ENCODE measurements around the gene USP48.

Gene USP48

DNA sequence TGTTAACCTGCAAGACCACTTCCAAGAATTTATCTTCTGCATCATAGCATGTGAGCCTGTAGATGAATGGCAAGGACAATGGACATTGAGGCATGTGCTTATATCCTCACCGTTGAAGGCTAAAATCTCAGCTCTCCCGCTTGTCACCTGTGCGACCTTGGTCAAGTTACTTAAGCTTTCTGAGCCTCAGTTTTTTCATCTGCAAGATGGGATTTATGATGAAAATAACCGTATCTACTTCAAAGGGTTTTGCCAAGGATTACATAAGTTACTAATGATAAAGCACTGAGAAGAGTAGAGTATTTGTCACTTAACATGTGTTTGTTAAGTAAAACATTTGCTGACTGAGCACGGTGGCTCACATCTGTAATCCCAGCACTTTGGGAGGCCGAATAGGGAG lies 128.7 kb downstream of the USP48 start:
- DNase-seq, result no peak
- H2AK5ac ChIP-seq (ENCODE audit: low read length, severe bottlenecking), result no peak overlapping the region
- no peak overlapping the region for H2BK12ac ChIP-seq (ENCODE audit: low read length in 2 of 2)
- H3K4me2 ChIP-seq (ENCODE audit: low read length, poor library complexity, severe bottlenecking), result no peak overlapping the region
- H2BK120ac ChIP-seq (ENCODE audit: low read depth, low read length), result no peak overlapping the region
- no peaks in the 10 kb centered on the region for H3K9me3 ChIP-seq (ENCODE audit: control insufficient read depth, low read length)
- no peak overlapping the region for H3K9ac ChIP-seq (ENCODE audit: low read length)
- H3K4me1 ChIP-seq (ENCODE audit: control insufficient read depth, insufficient read depth, low read depth, low read length), result peaks cover 11% of the 10 kb centered on the region
- 96% methylated on average over 6 of the region's 6 CpGs for WGBS
- H3K36me3 ChIP-seq (ENCODE audit: control insufficient read depth in 1 of 2, insufficient read depth in 2 of 2, low read depth in 1 of 2, low read length in 2 of 2), result no peaks in the 10 kb centered on the region
- H3K27me3 ChIP-seq (ENCODE audit: control insufficient read depth in 1 of 2, insufficient read depth in 1 of 2, low read length in 2 of 2), result peaks cover 51 to 56% of the 10 kb centered on the region in 2 experiments
- H3K4ac ChIP-seq (ENCODE audit: low read depth in 1 of 2, low read length in 2 of 2), result no peak overlapping the region
- H3K79me1 ChIP-seq (replicated peaks; ENCODE audit: low read length, poor library complexity, severe bottlenecking), result no peaks in the 10 kb centered on the region
- H3K27ac ChIP-seq (ENCODE audit: low read length, poor library complexity, severe bottlenecking), result no peak overlapping the region
- H4K8ac ChIP-seq (ENCODE audit: low read length), result no peak overlapping the region
- no peak overlapping the region for H2BK15ac ChIP-seq (ENCODE audit: low read depth, poor library complexity, severe bottlenecking)
- no peak overlapping the region for H3K18ac ChIP-seq (ENCODE audit: low read depth in 1 of 2, low read length in 2 of 2)
- no peak overlapping the region for H2AFZ ChIP-seq (ENCODE audit: low read depth, low read length)
- no peak overlapping the region for H4K91ac ChIP-seq (ENCODE audit: low read length)
- H3K23ac ChIP-seq (ENCODE audit: low read length in 2 of 2), result no peak overlapping the region
- H3K4me3 ChIP-seq (ENCODE audit: insufficient read depth in 1 of 2, low read depth in 1 of 2, low read length in 2 of 2), result no peak overlapping the region
- no peak overlapping the region for H2BK5ac ChIP-seq (ENCODE audit: low read depth, low read length, poor library complexity, severe bottlenecking)
- H3K14ac ChIP-seq (ENCODE audit: low read length in 2 of 2), result no peak overlapping the region

DNA sequence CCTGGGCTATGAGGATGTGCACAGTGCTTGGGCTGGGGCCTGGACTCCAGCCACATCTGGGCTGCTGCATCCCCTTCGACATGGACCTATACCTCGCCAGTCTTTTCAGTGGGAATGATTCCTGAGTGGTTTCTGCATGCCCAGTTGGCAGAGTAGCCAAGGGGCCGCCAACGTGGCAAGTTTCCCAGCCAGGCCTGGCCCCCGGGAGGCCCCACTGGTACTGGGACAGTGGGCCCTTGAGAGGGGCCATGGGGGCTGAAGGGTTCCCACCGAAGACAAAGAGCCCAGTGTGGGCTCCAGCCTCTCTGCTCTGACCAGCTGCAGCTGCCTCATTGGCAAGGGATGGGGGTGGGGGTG lies 129.2 kb downstream of the USP48 start:
- no peak overlapping the region for H4K8ac ChIP-seq (ENCODE audit: low read length)
- no peak overlapping the region for H3K4me3 ChIP-seq (ENCODE audit: insufficient read depth in 1 of 2, low read depth in 1 of 2, low read length in 2 of 2)
- no peak overlapping the region for H3K27ac ChIP-seq (ENCODE audit: low read length, poor library complexity, severe bottlenecking)
- H3K4ac ChIP-seq (ENCODE audit: low read depth in 1 of 2, low read length in 2 of 2), result no peak overlapping the region
- H2AFZ ChIP-seq (ENCODE audit: low read depth, low read length), result no peak overlapping the region
- no peak overlapping the region for H2BK15ac ChIP-seq (ENCODE audit: low read depth, poor library complexity, severe bottlenecking)
- H2BK120ac ChIP-seq (ENCODE audit: low read depth, low read length), result no peak overlapping the region
- 91% methylated on average over 6 of the region's 6 CpGs for WGBS
- no peak overlapping the region for H3K4me2 ChIP-seq (ENCODE audit: low read length, poor library complexity, severe bottlenecking)
- no peak overlapping the region for H3K14ac ChIP-seq (ENCODE audit: low read length in 2 of 2)
- H2BK5ac ChIP-seq (ENCODE audit: low read depth, low read length, poor library complexity, severe bottlenecking), result no peak overlapping the region
- H3K27me3 ChIP-seq (ENCODE audit: control insufficient read depth in 1 of 2, insufficient read depth in 1 of 2, low read length in 2 of 2), result peaks cover 56 to 60% of the 10 kb centered on the region in 2 experiments
- no peak overlapping the region for H2AK5ac ChIP-seq (ENCODE audit: low read length, severe bottlenecking)
- H3K9me3 ChIP-seq (ENCODE audit: control insufficient read depth, low read length), result no peaks in the 10 kb centered on the region
- H3K18ac ChIP-seq (ENCODE audit: low read depth in 1 of 2, low read length in 2 of 2), result no peak overlapping the region
- no peak overlapping the region for H4K91ac ChIP-seq (ENCODE audit: low read length)
- no peak overlapping the region for H2BK12ac ChIP-seq (ENCODE audit: low read length in 2 of 2)
- peaks cover 11% of the 10 kb centered on the region for H3K4me1 ChIP-seq (ENCODE audit: control insufficient read depth, insufficient read depth, low read depth, low read length)
- no peak overlapping the region for H3K23ac ChIP-seq (ENCODE audit: low read length in 2 of 2)
- DNase-seq, result no peak
- H3K79me1 ChIP-seq (replicated peaks; ENCODE audit: low read length, poor library complexity, severe bottlenecking), result no peaks in the 10 kb centered on the region
- no peak overlapping the region for H3K9ac ChIP-seq (ENCODE audit: low read length)
- H3K36me3 ChIP-seq (ENCODE audit: control insufficient read depth in 1 of 2, insufficient read depth in 2 of 2, low read depth in 1 of 2, low read length in 2 of 2), result no peaks in the 10 kb centered on the region

DNA sequence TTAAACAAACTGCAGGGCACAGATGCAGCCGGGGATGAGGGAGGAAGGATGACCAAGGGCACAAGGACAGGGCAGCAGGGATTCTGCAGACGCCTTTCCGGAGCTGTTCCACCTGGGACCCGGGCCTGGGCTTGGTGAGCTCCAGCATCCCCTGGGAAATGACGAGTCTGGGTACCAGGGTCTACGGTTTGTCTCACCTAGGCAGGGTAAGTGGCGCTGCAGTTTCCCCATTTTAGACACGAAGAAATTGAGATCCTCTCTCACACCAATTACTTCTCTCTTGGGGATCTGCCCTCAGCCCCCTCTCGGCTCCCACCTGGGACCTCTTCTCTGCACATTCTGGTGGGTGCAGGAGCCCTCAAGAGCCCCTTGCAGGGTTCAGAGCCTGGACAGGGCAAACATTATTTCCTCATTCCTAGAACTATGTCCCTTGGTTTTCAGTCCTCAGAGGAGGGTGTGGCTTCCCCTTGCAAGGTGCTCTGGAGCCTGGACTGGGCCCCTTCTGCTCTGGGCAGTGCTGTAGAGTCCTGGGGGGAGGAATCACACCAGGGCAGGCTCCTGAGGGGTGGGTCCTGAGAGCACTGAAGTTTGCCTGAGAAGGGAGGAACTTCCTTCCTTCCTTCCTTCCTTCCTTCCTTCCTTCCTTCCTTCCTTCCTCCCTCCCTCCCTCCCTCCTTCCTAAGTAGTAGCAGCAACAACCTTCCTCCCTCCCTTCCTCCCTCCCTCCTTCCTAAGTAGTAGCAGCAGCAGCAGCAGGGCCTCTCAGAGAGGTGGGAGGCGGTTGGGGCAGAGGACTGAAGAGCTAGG lies 129.8 kb downstream of the USP48 start:
- H3K4me2 ChIP-seq (ENCODE audit: low read length, poor library complexity, severe bottlenecking), result no peak overlapping the region
- no peak overlapping the region for H4K91ac ChIP-seq (ENCODE audit: low read length)
- H3K36me3 ChIP-seq (ENCODE audit: control insufficient read depth in 1 of 2, insufficient read depth in 2 of 2, low read depth in 1 of 2, low read length in 2 of 2), result no peaks in the 10 kb centered on the region
- no peak overlapping the region for H3K27ac ChIP-seq (ENCODE audit: low read length, poor library complexity, severe bottlenecking)
- H3K18ac ChIP-seq (ENCODE audit: low read depth in 1 of 2, low read length in 2 of 2), result no peak overlapping the region
- no peak overlapping the region for H3K9ac ChIP-seq (ENCODE audit: low read length)
- H3K4me1 ChIP-seq (ENCODE audit: control insufficient read depth, insufficient read depth, low read depth, low read length), result peaks cover 11% of the 10 kb centered on the region
- H3K27me3 ChIP-seq (ENCODE audit: control insufficient read depth in 1 of 2, insufficient read depth in 1 of 2, low read length in 2 of 2), result peaks cover 62 to 66% of the 10 kb centered on the region in 2 experiments
- no peak overlapping the region for H2AFZ ChIP-seq (ENCODE audit: low read depth, low read length)
- H3K23ac ChIP-seq (ENCODE audit: low read length in 2 of 2), result no peak overlapping the region
- WGBS, result 81% methylated on average over 10 of the region's 10 CpGs
- no peaks in the 10 kb centered on the region for H3K9me3 ChIP-seq (ENCODE audit: control insufficient read depth, low read length)
- no peak overlapping the region for H2BK15ac ChIP-seq (ENCODE audit: low read depth, poor library complexity, severe bottlenecking)
- H3K79me1 ChIP-seq (replicated peaks; ENCODE audit: low read length, poor library complexity, severe bottlenecking), result no peaks in the 10 kb centered on the region
- H2BK12ac ChIP-seq (ENCODE audit: low read length in 2 of 2), result no peak overlapping the region
- no peak overlapping the region for H2BK120ac ChIP-seq (ENCODE audit: low read depth, low read length)
- no peak overlapping the region for H4K8ac ChIP-seq (ENCODE audit: low read length)
- no peak overlapping the region for H3K4me3 ChIP-seq (ENCODE audit: insufficient read depth in 1 of 2, low read depth in 1 of 2, low read length in 2 of 2)
- no peak overlapping the region for H2AK5ac ChIP-seq (ENCODE audit: low read length, severe bottlenecking)
- H3K14ac ChIP-seq (ENCODE audit: low read length in 2 of 2), result no peak overlapping the region
- H2BK5ac ChIP-seq (ENCODE audit: low read depth, low read length, poor library complexity, severe bottlenecking), result no peak overlapping the region
- no peak for DNase-seq
- no peak overlapping the region for H3K4ac ChIP-seq (ENCODE audit: low read depth in 1 of 2, low read length in 2 of 2)

DNA sequence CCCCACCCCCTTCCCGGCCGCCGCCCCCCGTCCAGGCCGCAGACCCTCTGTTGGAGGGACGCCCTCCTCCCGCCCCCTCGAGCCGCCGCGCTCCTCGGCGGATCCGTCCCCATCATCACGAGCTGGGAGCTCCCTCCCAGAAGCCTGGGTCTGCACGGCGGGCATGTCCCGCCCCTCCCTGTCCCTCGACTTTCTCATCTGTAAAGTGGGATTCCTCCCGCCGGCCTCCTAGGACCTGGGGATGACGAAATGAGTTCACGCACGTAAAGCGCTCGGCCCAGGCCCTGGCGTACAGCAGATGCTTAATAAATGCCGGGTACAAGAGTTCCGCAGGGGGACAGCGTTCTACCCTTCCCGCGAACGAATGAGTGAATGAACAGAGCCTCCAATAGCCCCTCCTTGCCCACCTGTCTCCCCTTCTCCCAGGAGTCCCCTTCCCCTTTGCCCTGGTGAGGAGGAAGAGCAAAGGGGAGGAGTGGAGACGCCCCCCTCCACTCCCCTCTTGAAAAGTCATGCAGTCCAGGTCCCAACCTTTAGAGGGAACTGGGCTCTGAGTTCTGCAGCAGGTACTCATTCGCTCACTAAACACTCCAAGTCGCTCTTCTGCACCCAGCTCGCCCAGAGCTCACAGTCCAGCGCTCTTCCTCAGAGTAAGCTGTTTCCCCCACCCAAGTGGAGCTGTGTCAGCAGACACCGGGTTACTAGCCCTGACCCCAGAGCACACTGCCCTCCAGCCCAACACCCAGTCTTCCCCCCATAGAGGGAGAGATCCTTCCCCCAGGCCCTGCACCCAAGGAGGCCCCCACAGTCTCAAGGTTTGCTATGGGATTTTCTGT lies 130.6 kb downstream of the USP48 start:
- Histone ChIP-seq H2AFZ (ENCODE audit: low read depth, low read length) (no peak overlapping the region), H3K79me1 (replicated peaks; ENCODE audit: low read length, poor library complexity, severe bottlenecking) (no peaks in the 10 kb centered on the region), H3K27me3 (ENCODE audit: control insufficient read depth in 1 of 2, insufficient read depth in 1 of 2, low read length in 2 of 2) (peaks cover 63 to 71% of the 10 kb centered on the region in 2 experiments), H4K91ac (ENCODE audit: low read length) (no peak overlapping the region), H2AK5ac (ENCODE audit: low read length, severe bottlenecking) (no peak overlapping the region), H3K4ac (ENCODE audit: low read depth in 1 of 2, low read length in 2 of 2) (no peak overlapping the region), H2BK15ac (ENCODE audit: low read depth, poor library complexity, severe bottlenecking) (no peak overlapping the region), H2BK12ac (ENCODE audit: low read length in 2 of 2) (no peak overlapping the region), H3K9me3 (ENCODE audit: control insufficient read depth, low read length) (no peaks in the 10 kb centered on the region), H3K4me1 (ENCODE audit: control insufficient read depth, insufficient read depth, low read depth, low read length) (peaks cover 11% of the 10 kb centered on the region), H3K23ac (ENCODE audit: low read length in 2 of 2) (no peak overlapping the region), H3K14ac (ENCODE audit: low read length in 2 of 2) (no peak overlapping the region), H2BK120ac (ENCODE audit: low read depth, low read length) (no peak overlapping the region), H3K36me3 (ENCODE audit: control insufficient read depth in 1 of 2, insufficient read depth in 2 of 2, low read depth in 1 of 2, low read length in 2 of 2) (no peaks in the 10 kb centered on the region), H3K4me3 (ENCODE audit: insufficient read depth in 1 of 2, low read depth in 1 of 2, low read length in 2 of 2) (peak overlapping the region in 1 of 2 experiments; percentile 43), H3K18ac (ENCODE audit: low read depth in 1 of 2, low read length in 2 of 2) (no peak overlapping the region), H4K8ac (ENCODE audit: low read length) (no peak overlapping the region), H3K4me2 (ENCODE audit: low read length, poor library complexity, severe bottlenecking) (no peak overlapping the region), H3K27ac (ENCODE audit: low read length, poor library complexity, severe bottlenecking) (no peak overlapping the region), H2BK5ac (ENCODE audit: low read depth, low read length, poor library complexity, severe bottlenecking) (no peak overlapping the region), H3K9ac (ENCODE audit: low read length) (no peak overlapping the region)
- no peak for DNase-seq
- 10% methylated on average over 32 of the region's 39 CpGs for WGBS
